AG04449 (cell line): ENCODE results near the gene AFMID.

Experiments used
- CTCF ChIA-PET: fragments of 350-600 bp; formaldehyde crosslinking; extraction: SDS; loops from one replicate; lab custom pipeline; 2021; ENCODE audit warnings: antibody characterized with exemption; lab: Yijun Ruan, JAX
- POLR2A ChIA-PET: fragments of 400-600, 350-600 bp; formaldehyde crosslinking; extraction: SDS; loops from one replicate; lab custom pipeline; 2020; ENCODE audit warnings: antibody characterized with exemption, inconsistent platforms; lab: Yijun Ruan, JAX
- DNase-seq: peaks from one replicate; pipeline ENCODE4 v3.0.0-alpha.2; 2010; ENCODE audit warnings: low read depth, low spot score
- H3K4me3 ChIP-seq: 2 replicates; pipeline ENCODE4 v1.5.1; 2011; ENCODE audit warnings: low read depth, mild to moderate bottlenecking, control low read depth, low read length
- TF ChIP-seq, protein P1 (sequence below): IDR thresholded peaks from one replicate; pipeline ENCODE4 v1.5.1; 2011; ENCODE audit warnings: mild to moderate bottlenecking, moderate library complexity, low read length, control low read depth, inconsistent platforms; ENCODE audit not compliant: insufficient read depth; ENCODE audit errors: missing control alignments

AFMID gene

DNA sequence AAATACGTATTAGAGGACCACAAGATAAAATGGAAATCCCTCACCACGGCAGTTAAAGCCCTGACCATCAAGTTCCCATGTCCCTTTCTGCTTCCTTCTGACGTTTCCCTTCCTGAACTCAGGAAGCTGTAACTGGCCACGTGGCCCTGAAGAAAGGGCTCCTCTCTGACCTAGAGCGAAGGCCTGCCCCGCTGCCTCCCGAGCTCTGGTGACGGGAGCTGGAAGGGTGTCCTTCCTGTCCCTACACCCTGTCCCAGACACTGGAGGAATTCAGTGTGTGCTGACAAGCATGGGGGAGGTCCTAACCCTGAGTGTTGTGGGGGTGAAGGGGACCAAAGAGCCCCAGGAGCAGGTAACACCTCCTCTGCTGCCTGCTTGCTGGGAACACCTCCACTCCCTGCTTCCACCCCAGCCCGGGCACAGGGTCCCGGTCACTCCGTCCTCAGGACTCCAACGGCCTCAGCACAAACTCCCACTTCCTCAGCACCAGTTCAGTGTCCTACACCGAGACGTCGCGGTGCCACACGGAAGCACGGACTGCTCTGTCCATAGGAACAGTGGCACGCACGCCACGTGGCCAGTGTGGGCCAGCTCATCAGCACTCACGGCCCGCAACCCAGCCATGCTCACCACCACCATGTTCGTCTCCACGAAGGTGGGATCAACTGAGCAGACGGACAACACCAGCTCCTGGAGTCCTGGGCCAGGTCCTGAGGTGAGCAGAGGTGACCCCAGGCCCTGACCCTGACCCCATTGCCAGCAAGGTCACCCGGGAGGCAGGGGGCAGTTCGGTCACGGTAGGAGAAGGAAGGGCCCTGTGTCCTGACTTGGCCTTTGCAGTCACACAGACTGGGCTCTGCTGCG is 61.1 kb downstream of the AFMID start:
- TF ChIP-seq, protein P1, sequence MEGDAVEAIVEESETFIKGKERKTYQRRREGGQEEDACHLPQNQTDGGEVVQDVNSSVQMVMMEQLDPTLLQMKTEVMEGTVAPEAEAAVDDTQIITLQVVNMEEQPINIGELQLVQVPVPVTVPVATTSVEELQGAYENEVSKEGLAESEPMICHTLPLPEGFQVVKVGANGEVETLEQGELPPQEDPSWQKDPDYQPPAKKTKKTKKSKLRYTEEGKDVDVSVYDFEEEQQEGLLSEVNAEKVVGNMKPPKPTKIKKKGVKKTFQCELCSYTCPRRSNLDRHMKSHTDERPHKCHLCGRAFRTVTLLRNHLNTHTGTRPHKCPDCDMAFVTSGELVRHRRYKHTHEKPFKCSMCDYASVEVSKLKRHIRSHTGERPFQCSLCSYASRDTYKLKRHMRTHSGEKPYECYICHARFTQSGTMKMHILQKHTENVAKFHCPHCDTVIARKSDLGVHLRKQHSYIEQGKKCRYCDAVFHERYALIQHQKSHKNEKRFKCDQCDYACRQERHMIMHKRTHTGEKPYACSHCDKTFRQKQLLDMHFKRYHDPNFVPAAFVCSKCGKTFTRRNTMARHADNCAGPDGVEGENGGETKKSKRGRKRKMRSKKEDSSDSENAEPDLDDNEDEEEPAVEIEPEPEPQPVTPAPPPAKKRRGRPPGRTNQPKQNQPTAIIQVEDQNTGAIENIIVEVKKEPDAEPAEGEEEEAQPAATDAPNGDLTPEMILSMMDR = no peak

DNA sequence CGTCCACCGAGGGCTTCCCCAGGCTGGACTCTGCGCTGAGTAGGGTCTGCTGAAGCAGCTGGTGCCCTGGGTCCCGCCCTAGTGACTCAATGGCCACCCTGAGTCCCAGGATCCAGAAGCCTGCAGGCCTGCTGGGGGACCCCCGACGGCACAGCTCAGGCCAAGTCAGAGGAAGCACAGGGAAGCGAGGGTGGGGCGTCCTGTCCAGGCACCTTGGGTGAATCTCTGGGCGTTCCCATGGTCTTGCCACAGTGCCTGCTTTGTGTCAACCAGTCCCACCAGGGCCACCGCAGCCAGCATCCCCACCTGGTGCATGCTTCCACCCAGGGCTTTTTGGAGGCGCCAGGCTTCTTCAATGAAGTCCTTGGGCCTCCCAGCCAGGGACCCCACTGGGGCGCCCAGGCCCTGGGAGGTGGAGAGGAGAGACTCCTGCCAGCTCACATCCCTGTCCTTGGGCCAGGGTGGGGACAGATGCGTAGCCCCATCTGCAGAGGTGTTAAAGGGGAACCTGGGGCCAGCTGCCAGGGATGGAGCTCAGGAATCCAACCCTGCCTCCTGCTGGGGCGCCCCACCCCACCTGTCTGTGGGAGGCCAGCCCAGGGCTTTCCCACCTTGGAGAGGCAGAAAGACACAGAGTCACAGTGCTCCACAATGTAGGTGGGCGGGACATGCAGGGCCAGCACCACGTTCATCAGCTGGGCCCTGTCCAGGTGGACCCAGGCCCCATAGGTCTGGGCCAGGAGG is 62.1 kb downstream of the AFMID start:
- ChIA-PET POLR2A (interaction anchor here (1.0 kb wide), 1 partner anchor 111 kb away, joined by 3 read pairs; the partner anchor contains the start of gene SOCS3), CTCF (interaction anchor here (0.6 to 10.3 kb wide), 26 partner anchors 10 to 235 kb away, joined by 3 to 177 read pairs (median 8); partner anchors contain the start of genes AFMID and TK1)
- no peak for DNase-seq
- TF ChIP-seq, protein P1 = no peak
- H3K4me3 ChIP-seq = no peak overlapping the region

More for the DNA sequence above, 61.1 kb downstream of the AFMID start:
- ChIA-PET POLR2A (no interaction called here), CTCF (interaction anchor here (0.8 to 10.3 kb wide), 12 partner anchors 10 to 229 kb away, joined by 3 to 177 read pairs (median 15); no protein-coding TSS in a partner anchor)
- H3K4me3 ChIP-seq = no peak overlapping the region
- DNase-seq = no peak

DNA sequence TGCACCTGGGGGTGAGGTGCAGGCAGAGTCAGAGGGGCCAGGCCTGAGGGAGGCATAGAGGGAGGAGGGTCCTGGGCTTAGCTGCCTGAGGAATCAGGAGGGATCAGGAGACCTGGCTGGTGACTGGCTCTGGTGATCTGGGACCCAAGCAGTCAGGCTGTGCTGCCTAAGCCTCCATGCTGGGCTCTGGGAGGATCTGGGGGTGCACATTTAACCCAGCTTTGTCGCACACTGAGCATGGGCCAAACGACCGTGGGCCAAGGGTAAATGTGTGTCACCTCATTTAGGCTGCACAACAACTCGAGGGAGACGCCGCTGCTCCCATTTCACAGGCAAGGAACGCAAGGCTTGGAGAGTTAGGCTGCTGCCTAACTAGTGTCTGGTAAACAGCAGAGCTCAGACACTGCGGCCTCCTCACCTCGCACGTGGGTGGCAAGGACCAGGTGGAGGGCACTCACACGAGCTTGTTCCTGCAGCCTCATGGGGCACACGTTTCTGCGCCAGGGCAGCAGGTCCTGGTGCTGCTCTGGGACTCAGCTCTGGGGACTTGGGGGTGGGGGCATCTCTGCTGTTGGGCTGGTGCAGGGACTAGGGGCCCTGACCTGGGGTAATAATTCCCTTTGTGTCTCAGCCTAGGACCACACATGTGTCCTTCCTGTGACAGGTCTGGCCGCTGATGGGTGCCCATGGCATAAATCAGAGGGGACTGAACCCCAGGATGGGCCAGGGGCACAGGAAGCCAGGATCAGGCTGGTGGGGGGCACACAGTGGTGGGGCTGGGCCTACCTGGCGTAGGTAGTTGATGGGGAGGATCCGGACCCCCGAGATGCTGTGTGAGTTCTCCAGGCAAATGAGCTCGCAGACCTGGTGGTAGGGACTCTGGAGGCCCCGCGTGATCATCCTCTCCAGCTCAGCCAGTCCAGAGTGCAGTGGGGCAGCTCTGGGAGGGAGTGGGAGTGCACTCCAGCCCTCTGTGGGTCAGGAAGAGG is 63.0 kb downstream of the AFMID start:
- no peak for DNase-seq
- H3K4me3 ChIP-seq = no peak overlapping the region
- TF ChIP-seq, protein P1 = no peak
- CTCF ChIA-PET = interaction anchor here (0.6 to 10.3 kb wide), 47 partner anchors 9 to 458 kb away, joined by 3 to 177 read pairs (median 5); partner anchors contain the start of genes AFMID, BIRC5, SOCS3 and TK1
- POLR2A ChIA-PET = interaction anchor here (1.0 kb wide), 2 partner anchors 110 to 231 kb away, joined by 3 to 5 read pairs; partner anchors contain the start of gene SOCS3

DNA sequence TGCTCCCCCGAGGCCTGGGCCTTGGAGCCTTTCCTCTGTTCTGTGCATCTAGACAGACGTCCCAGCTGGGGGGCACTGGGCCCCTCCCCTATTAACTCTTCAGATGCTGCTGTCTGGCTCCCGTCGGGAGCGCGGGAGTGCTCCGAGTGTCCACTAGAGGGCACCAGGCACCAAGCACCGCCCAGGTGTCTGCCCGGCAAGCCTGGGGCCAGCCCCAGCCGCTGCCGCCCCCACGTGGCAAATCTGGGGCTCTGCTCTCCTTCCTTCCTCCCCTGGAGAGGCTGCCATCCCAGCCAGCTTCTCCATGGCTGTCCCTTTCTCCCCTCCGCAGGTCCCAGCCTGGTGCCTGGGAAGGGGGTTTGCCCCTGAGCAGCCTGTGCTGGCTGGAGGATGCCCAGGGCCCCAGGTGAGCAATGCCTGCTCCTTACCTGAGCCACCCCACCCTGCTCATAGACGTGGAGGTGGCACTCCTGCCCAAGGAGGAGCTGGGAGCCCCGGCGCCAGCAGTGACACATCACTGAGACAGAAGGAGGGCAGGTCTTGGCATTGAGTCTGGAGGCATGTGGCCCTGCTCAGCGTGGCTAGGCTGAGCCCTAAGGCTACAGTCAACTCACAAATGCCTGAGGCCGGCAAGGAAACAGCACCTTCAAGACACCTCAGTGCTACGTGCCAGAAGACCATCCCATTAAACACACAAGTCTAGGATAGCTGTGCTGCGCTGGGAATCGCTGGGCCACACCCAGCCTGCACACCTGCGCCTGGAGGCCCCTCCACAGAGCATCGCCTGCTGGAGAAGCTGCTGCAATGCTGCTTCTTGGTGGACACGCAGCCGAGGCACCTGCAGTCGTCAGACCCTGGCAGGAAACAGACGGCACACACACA is 64.0 kb downstream of the AFMID start:
- ChIA-PET CTCF (interaction anchor here (0.6 to 10.3 kb wide), 54 partner anchors 9 to 457 kb away, joined by 3 to 177 read pairs (median 5); partner anchors contain the start of genes AFMID, BIRC5, SOCS3 and TK1), POLR2A (interaction anchor here (1.0 kb wide), 1 partner anchor 232 kb away, joined by 5 read pairs; no protein-coding TSS in a partner anchor)
- H3K4me3 ChIP-seq = no peak overlapping the region
- no peak for DNase-seq
- TF ChIP-seq, protein P1 = peak; percentile 100

DNA sequence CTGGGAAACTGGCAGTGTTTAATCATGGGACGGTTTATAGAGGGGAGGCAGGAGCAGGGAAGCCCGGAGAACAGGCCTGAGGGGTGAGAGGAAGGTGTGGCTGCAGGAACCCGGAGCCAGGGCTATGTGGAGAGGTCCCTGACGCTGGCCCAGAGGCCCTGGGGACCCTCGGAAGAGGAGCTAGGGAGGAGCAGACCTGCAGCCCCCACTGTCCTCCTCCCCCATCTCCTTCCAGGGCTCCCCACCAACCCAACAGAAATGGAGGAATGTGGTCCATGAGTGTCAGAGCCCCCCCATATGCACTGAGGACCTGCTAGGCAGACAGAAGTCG is 64.6 kb downstream of the AFMID start:
- CTCF ChIA-PET = interaction anchor here (0.8 to 10.3 kb wide), 38 partner anchors 8 to 237 kb away, joined by 3 to 177 read pairs (median 5); partner anchors contain the start of genes AFMID, BIRC5, TK1 and TMEM235
- no peak for DNase-seq
- POLR2A ChIA-PET = no interaction called here
- H3K4me3 ChIP-seq = no peak overlapping the region
- TF ChIP-seq, protein P1 = no peak
